ENCODE measurements around the gene FARP2. TPM values are rescaled to one million over a fixed set of nuclear protein-coding genes. Genes with fewer than 3 reads are reported as not detected.

Gene FARP2
- total and polyA plus RNA-seq, 2 of the 13 experiments (the other 11 are each of a cell fraction or from before 2014, with no cell fraction given), result 28.0 to 45.4 TPM

DNA sequence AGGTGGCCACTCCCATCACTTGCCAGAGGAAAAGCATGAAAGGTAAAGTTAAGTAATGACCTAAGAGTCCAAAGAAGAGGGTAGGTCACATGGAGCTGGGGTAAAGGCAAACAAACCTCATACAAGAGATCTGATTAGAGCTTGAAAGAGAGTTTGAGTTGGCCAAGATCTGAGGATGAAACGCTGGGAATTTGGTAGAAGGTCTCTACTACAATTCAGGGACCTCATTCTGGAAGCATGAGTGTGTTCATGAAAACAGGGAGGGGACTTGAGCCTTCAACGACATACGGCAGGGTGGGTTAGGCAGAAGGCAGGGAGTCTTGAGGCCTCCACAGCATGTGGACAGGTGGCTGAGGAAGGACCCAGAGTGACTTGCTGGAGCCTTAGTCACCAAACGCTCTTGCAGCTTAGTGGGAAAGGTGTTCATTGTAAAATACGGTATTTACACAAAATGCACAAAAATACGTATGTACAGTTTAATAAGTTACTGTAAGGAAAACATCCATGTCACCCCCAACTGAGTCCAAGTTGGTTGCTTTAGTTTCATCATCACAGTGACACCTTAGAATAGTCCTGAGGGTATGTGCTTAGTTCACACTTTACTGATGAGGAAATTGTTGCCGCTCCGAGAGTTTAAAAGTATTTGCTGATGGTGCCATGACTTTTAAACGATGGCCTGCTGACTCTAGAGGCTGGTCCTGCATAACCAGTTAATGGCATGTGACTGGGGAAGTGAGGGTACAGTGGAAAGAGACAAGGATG lies 5.0 kb upstream of the FARP2 start (continued):
- TF ChIP-seq HNF1B (CRISPR knock-in tag; IDR thresholded peaks at IDR 0.05) (peak; percentile 83), ZFP41 (CRISPR knock-in tag; IDR thresholded peaks at IDR 0.05; ENCODE audit: borderline replicate concordance) (no peak), ZBTB21 (CRISPR knock-in tag; IDR thresholded peaks at IDR 0.05) (peak; percentile 52; the same call in 1 of the 2 replicates), NCOA2 (CRISPR knock-in tag; IDR thresholded peaks at IDR 0.05) (peak; percentile 62), ZNF407 (CRISPR knock-in tag; IDR thresholded peaks at IDR 0.05; ENCODE audit: not compliant biosample characterization) (no peak), BRCA1 (CRISPR knock-in tag; IDR thresholded peaks at IDR 0.05) (no peak), TSC22D2 (CRISPR knock-in tag; IDR thresholded peaks at IDR 0.05; ENCODE audit: borderline replicate concordance) (peak; percentile 71; the same call in 1 of the 2 replicates)
- TF ChIP-seq, protein P1, sequence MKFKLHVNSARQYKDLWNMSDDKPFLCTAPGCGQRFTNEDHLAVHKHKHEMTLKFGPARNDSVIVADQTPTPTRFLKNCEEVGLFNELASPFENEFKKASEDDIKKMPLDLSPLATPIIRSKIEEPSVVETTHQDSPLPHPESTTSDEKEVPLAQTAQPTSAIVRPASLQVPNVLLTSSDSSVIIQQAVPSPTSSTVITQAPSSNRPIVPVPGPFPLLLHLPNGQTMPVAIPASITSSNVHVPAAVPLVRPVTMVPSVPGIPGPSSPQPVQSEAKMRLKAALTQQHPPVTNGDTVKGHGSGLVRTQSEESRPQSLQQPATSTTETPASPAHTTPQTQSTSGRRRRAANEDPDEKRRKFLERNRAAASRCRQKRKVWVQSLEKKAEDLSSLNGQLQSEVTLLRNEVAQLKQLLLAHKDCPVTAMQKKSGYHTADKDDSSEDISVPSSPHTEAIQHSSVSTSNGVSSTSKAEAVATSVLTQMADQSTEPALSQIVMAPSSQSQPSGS (CRISPR knock-in tag; IDR thresholded peaks at IDR 0.05), result peak; percentile 78
- TF ChIP-seq, protein P2, sequence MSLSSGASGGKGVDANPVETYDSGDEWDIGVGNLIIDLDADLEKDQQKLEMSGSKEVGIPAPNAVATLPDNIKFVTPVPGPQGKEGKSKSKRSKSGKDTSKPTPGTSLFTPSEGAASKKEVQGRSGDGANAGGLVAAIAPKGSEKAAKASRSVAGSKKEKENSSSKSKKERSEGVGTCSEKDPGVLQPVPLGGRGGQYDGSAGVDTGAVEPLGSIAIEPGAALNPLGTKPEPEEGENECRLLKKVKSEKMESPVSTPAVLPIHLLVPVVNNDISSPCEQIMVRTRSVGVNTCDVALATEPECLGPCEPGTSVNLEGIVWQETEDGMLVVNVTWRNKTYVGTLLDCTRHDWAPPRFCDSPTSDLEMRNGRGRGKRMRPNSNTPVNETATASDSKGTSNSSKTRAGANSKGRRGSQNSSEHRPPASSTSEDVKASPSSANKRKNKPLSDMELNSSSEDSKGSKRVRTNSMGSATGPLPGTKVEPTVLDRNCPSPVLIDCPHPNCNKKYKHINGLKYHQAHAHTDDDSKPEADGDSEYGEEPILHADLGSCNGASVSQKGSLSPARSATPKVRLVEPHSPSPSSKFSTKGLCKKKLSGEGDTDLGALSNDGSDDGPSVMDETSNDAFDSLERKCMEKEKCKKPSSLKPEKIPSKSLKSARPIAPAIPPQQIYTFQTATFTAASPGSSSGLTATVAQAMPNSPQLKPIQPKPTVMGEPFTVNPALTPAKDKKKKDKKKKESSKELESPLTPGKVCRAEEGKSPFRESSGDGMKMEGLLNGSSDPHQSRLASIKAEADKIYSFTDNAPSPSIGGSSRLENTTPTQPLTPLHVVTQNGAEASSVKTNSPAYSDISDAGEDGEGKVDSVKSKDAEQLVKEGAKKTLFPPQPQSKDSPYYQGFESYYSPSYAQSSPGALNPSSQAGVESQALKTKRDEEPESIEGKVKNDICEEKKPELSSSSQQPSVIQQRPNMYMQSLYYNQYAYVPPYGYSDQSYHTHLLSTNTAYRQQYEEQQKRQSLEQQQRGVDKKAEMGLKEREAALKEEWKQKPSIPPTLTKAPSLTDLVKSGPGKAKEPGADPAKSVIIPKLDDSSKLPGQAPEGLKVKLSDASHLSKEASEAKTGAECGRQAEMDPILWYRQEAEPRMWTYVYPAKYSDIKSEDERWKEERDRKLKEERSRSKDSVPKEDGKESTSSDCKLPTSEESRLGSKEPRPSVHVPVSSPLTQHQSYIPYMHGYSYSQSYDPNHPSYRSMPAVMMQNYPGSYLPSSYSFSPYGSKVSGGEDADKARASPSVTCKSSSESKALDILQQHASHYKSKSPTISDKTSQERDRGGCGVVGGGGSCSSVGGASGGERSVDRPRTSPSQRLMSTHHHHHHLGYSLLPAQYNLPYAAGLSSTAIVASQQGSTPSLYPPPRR (CRISPR knock-in tag; IDR thresholded peaks at IDR 0.05; ENCODE audit: borderline replicate concordance), result 0 out of 2 replicates have a peak, but pooled peaks have one; percentile 2
- TF ChIP-seq, protein P3, sequence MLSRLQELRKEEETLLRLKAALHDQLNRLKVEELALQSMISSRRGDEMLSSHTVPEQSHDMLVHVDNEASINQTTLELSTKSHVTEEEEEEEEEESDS (CRISPR knock-in tag; IDR thresholded peaks at IDR 0.05; ENCODE audit: borderline replicate concordance), result 0 out of 2 replicates have a peak, but pooled peaks have one; percentile 72

Measured in HepG2 (cell line).